ENCODE measurements around the gene AGPS.

Gene AGPS

DNA sequence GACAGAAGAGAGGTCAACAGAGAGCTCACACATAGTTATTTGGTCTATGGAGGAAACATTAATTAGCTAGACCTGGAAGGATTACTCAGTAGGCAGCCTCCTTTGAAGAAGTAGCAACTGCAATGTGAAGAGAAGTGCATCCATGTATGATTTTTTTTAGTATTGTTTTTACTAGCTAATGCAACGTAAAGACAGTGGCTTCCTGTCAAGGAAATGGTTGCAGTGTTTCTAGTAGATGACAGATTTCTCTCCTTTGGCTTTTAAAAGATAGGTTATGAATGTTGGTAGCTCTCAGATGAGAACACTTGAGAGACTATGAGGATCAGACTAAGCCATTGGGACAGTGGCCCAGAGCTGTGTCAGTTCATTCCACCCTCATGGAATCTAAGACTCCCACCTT is 175.8 kb downstream of the AGPS start:
- Histone ChIP-seq H3K4me3 (ENCODE audit: low read depth, low read length) (no peak overlapping the region), H3K9me3 (ENCODE audit: control insufficient read depth, insufficient read depth, low read depth, low read length) (no peaks in the 10 kb centered on the region), H3K27ac (ENCODE audit: extremely low read depth, low read depth, low read length) (no peak overlapping the region), H3K36me3 (ENCODE audit: control insufficient read depth in 2 of 2, insufficient read depth in 1 of 2, low read length in 2 of 2) (no peaks in the 10 kb centered on the region), H3K4me1 (ENCODE audit: control insufficient read depth, insufficient read depth, low read length) (peaks cover 11% of the 10 kb centered on the region)
- ChIA-PET CTCF (no interaction called here), POLR2A (no interaction called here)
- TF ChIP-seq ZNF621 (tag by site-specific recombination; IDR thresholded peaks at IDR 0.05) (no peak), ZNF624 (tag by site-specific recombination; IDR thresholded peaks at IDR 0.05) (no peak), ZNF530 (tag by site-specific recombination; IDR thresholded peaks at IDR 0.05; ENCODE audit: low read depth) (no peak), ZNF175 (tag by site-specific recombination; IDR thresholded peaks at IDR 0.05) (no peak), RBAK (tag by site-specific recombination; IDR thresholded peaks at IDR 0.05) (no peak), ZNF560 (tag by site-specific recombination; IDR thresholded peaks at IDR 0.05; ENCODE audit: borderline replicate concordance) (no peak), SP7 (tag by site-specific recombination; IDR thresholded peaks at IDR 0.05) (no peak), ZEB2 (tag by site-specific recombination; IDR thresholded peaks at IDR 0.05) (no peak), ZNF677 (tag by site-specific recombination; IDR thresholded peaks at IDR 0.05) (no peak)
- TF ChIP-seq, protein P1, sequence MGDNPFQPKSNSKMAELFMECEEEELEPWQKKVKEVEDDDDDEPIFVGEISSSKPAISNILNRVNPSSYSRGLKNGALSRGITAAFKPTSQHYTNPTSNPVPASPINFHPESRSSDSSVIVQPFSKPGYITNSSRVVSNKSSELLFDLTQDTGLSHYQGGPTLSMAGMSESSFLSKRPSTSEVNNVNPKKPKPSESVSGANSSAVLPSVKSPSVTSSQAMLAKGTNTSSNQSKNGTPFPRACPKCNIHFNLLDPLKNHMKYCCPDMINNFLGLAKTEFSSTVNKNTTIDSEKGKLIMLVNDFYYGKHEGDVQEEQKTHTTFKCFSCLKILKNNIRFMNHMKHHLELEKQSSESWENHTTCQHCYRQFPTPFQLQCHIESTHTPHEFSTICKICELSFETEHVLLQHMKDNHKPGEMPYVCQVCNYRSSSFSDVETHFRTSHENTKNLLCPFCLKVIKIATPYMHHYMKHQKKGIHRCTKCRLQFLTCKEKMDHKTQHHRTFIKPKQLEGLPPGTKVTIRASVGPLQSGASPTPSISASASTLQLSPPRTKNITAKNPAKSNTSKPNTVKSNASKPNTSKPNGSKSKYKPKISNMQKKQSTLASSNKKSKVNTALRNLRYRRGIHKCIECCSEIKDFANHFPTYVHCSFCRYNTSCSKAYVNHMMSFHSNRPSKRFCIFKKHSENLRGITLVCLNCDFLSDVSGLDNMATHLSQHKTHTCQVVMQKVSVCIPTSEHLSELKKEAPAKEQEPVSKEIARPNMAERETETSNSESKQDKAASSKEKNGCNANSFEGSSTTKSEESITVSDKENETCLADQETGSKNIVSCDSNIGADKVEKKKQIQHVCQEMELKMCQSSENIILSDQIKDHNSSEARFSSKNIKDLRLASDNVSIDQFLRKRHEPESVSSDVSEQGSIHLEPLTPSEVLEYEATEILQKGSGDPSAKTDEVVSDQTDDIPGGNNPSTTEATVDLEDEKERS (tag by site-specific recombination; IDR thresholded peaks at IDR 0.05) = no peak
- TF ChIP-seq, protein P2, sequence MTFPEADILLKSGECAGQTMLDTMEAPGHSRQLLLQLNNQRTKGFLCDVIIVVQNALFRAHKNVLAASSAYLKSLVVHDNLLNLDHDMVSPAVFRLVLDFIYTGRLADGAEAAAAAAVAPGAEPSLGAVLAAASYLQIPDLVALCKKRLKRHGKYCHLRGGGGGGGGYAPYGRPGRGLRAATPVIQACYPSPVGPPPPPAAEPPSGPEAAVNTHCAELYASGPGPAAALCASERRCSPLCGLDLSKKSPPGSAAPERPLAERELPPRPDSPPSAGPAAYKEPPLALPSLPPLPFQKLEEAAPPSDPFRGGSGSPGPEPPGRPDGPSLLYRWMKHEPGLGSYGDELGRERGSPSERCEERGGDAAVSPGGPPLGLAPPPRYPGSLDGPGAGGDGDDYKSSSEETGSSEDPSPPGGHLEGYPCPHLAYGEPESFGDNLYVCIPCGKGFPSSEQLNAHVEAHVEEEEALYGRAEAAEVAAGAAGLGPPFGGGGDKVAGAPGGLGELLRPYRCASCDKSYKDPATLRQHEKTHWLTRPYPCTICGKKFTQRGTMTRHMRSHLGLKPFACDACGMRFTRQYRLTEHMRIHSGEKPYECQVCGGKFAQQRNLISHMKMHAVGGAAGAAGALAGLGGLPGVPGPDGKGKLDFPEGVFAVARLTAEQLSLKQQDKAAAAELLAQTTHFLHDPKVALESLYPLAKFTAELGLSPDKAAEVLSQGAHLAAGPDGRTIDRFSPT (tag by site-specific recombination; IDR thresholded peaks at IDR 0.05) = no peak
- TF ChIP-seq, protein P3, sequence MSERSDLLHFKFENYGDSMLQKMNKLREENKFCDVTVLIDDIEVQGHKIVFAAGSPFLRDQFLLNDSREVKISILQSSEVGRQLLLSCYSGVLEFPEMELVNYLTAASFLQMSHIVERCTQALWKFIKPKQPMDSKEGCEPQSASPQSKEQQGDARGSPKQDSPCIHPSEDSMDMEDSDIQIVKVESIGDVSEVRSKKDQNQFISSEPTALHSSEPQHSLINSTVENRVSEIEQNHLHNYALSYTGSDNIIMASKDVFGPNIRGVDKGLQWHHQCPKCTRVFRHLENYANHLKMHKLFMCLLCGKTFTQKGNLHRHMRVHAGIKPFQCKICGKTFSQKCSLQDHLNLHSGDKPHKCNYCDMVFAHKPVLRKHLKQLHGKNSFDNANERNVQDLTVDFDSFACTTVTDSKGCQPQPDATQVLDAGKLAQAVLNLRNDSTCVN (tag by site-specific recombination; optimal IDR thresholded peaks at IDR 0.05) = no peak

DNA sequence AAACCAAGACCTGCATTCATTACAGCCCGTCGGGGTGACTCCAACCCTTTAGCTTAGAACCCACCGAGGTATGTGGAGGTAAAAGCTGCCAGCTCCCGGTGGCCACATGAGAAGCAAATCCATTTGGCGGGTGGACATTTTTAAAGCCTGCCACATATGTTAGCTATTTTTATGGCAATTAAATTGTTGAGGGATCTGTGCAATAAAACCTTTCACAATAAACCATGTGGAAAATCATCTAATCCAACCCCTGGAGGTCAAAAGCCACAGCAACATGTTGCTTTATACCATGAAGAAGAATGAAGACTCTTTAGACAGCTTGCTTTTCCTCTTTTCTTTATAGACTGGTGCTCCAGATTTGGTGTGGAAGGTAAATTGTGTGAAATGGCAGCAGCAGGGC is 176.3 kb downstream of the AGPS start:
- H3K4me3 ChIP-seq (ENCODE audit: low read depth, low read length) = no peak overlapping the region
- TF ChIP-seq SETDB1 (IDR thresholded peaks at IDR 0.05; ENCODE audit: insufficient read length, low read length) = no peak
- TF ChIP-seq ZNF677 (tag by site-specific recombination; IDR thresholded peaks at IDR 0.05) = no peak
- peak; percentile 66 for TF ChIP-seq OSR2 (tag by site-specific recombination; IDR thresholded peaks at IDR 0.05)
- TF ChIP-seq, protein P4, sequence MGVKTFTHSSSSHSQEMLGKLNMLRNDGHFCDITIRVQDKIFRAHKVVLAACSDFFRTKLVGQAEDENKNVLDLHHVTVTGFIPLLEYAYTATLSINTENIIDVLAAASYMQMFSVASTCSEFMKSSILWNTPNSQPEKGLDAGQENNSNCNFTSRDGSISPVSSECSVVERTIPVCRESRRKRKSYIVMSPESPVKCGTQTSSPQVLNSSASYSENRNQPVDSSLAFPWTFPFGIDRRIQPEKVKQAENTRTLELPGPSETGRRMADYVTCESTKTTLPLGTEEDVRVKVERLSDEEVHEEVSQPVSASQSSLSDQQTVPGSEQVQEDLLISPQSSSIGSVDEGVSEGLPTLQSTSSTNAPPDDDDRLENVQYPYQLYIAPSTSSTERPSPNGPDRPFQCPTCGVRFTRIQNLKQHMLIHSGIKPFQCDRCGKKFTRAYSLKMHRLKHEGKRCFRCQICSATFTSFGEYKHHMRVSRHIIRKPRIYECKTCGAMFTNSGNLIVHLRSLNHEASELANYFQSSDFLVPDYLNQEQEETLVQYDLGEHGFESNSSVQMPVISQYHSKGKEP (tag by site-specific recombination; IDR thresholded peaks at IDR 0.05) = 0 out of 2 replicates have a peak, but pooled peaks have one; percentile 26
- peak; percentile 55 for TF ChIP-seq SCRT2 (tag by site-specific recombination; IDR thresholded peaks at IDR 0.05)
- TF ChIP-seq FEZF1 (tag by site-specific recombination; IDR thresholded peaks at IDR 0.05) = 0 out of 2 replicates have a peak, but pooled peaks have one; percentile 36
- TF ChIP-seq, protein P5, sequence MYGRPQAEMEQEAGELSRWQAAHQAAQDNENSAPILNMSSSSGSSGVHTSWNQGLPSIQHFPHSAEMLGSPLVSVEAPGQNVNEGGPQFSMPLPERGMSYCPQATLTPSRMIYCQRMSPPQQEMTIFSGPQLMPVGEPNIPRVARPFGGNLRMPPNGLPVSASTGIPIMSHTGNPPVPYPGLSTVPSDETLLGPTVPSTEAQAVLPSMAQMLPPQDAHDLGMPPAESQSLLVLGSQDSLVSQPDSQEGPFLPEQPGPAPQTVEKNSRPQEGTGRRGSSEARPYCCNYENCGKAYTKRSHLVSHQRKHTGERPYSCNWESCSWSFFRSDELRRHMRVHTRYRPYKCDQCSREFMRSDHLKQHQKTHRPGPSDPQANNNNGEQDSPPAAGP (tag by site-specific recombination; IDR thresholded peaks at IDR 0.05) = no peak
- TF ChIP-seq, protein P6, sequence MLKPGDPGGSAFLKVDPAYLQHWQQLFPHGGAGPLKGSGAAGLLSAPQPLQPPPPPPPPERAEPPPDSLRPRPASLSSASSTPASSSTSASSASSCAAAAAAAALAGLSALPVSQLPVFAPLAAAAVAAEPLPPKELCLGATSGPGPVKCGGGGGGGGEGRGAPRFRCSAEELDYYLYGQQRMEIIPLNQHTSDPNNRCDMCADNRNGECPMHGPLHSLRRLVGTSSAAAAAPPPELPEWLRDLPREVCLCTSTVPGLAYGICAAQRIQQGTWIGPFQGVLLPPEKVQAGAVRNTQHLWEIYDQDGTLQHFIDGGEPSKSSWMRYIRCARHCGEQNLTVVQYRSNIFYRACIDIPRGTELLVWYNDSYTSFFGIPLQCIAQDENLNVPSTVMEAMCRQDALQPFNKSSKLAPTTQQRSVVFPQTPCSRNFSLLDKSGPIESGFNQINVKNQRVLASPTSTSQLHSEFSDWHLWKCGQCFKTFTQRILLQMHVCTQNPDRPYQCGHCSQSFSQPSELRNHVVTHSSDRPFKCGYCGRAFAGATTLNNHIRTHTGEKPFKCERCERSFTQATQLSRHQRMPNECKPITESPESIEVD (tag by site-specific recombination; IDR thresholded peaks at IDR 0.05) = peak; percentile 59
- TF ChIP-seq, protein P7, sequence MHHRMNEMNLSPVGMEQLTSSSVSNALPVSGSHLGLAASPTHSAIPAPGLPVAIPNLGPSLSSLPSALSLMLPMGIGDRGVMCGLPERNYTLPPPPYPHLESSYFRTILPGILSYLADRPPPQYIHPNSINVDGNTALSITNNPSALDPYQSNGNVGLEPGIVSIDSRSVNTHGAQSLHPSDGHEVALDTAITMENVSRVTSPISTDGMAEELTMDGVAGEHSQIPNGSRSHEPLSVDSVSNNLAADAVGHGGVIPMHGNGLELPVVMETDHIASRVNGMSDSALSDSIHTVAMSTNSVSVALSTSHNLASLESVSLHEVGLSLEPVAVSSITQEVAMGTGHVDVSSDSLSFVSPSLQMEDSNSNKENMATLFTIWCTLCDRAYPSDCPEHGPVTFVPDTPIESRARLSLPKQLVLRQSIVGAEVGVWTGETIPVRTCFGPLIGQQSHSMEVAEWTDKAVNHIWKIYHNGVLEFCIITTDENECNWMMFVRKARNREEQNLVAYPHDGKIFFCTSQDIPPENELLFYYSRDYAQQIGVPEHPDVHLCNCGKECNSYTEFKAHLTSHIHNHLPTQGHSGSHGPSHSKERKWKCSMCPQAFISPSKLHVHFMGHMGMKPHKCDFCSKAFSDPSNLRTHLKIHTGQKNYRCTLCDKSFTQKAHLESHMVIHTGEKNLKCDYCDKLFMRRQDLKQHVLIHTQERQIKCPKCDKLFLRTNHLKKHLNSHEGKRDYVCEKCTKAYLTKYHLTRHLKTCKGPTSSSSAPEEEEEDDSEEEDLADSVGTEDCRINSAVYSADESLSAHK (tag by site-specific recombination; IDR thresholded peaks at IDR 0.05) = 0 out of 2 replicates have a peak, but pooled peaks have one; percentile 38
- TF ChIP-seq ZNF843 (tag by site-specific recombination; IDR thresholded peaks at IDR 0.05) = 0 out of 2 replicates have a peak, but pooled peaks have one; percentile 36
- peaks cover 11% of the 10 kb centered on the region for H3K4me1 ChIP-seq (ENCODE audit: control insufficient read depth, insufficient read depth, low read length)
- no peak overlapping the region for H3K27ac ChIP-seq (ENCODE audit: extremely low read depth, low read depth, low read length)
- ChIA-PET POLR2A (no interaction called here), CTCF (interaction anchor here (0.7 kb wide), 1 partner anchor 79 kb away, joined by 3 read pairs; no protein-coding TSS in a partner anchor)
- H3K36me3 ChIP-seq (ENCODE audit: control insufficient read depth in 2 of 2, insufficient read depth in 1 of 2, low read length in 2 of 2) = no peaks in the 10 kb centered on the region
- H3K9me3 ChIP-seq (ENCODE audit: control insufficient read depth, insufficient read depth, low read depth, low read length) = no peaks in the 10 kb centered on the region

Data from HEK293 (cell line).